Measurements from ENCODE around the gene ZNF496. TPM values are rescaled to one million over a fixed set of nuclear protein-coding genes. Genes with fewer than 3 reads are reported as not detected.

ZNF496 gene
- total and polyA plus RNA-seq, 2 of the 4 experiments (the other 2 are of a cell fraction): 11.7 to 16.2 TPM

DNA sequence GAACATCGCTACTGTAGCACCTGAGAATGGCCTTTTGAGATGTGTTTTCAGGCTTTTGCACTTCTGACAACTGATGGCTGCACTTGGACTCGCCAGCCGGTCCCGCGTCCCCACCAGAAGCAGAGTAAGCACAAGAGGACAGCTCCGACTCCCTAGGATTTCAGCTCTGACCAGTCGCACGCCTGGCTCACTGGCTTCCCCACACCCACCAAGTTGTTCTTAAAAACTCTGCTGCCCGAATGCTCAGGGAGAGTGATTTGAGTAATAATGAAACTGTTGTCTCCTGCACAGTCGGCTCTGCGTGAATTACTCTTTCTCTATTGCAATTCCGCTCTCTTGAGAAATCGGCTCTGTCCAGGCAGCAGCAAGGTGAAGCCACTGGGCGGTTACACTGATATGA, 44.1 kb upstream of the ZNF496 start:
- in situ Hi-C loops (cut with MboI; ENCODE audit: low sequenced_read_pairs): no loop called here
- intact Hi-C loops (cut with micrococcal nuclease): no loop called here
- H2BK20ac ChIP-seq (ENCODE audit: low read depth, low read length): no peak overlapping the region
- H4K91ac ChIP-seq (ENCODE audit: insufficient read depth, low read depth, low read length): no peak overlapping the region
- H2AK5ac ChIP-seq (ENCODE audit: low read depth, low read length): no peak overlapping the region
- H2AFZ ChIP-seq (replicated peaks; ENCODE audit: low read length, poor library complexity): no peak overlapping the region
- H3K36me3 ChIP-seq (ENCODE audit: control insufficient read depth, insufficient read depth, low read length): no peaks in the 10 kb centered on the region
- 0 out of 2 replicates have a peak, but pooled peaks cover 3% of the 10 kb centered on the region for H3K4me1 ChIP-seq (ENCODE audit: control insufficient read depth, insufficient read depth, low read length)
- no peak overlapping the region for H3K4me2 ChIP-seq (ENCODE audit: low read depth, low read length)
- H3K4me3 ChIP-seq (ENCODE audit: insufficient read depth, low read depth, low read length): no peak overlapping the region
- H3K9me1 ChIP-seq (ENCODE audit: insufficient read depth, low read length): no peaks in the 10 kb centered on the region
- dilution Hi-C loops (cut with HindIII; ENCODE audit: low sequenced_read_pairs, unreplicated experiment): no loop called here
- no peak overlapping the region for H3K56ac ChIP-seq (ENCODE audit: extremely low read depth, insufficient read depth, low read length)
- H2BK120ac ChIP-seq (ENCODE audit: low read depth, low read length): no peak overlapping the region
- 0 out of 2 replicates have a peak, but pooled peaks cover 2% of the 10 kb centered on the region for H3K9me3 ChIP-seq (ENCODE audit: control insufficient read depth, insufficient read depth, low read length)
- H3K23ac ChIP-seq (ENCODE audit: low read depth, low read length): no peak overlapping the region
- ATAC-seq (ENCODE audit: low read depth) (no peak), DNase-seq (no peak)
- H3K27ac ChIP-seq (ENCODE audit: insufficient read depth, low read length): no peak overlapping the region
- no peak overlapping the region for H3K18ac ChIP-seq (ENCODE audit: low read depth, low read length)
- H3K79me1 ChIP-seq (ENCODE audit: low read depth in 1 of 2, low read length in 2 of 2): no peaks in the 10 kb centered on the region
- no peak overlapping the region for H2BK15ac ChIP-seq (ENCODE audit: low read depth, low read length)
- no peak overlapping the region for H3K9ac ChIP-seq (ENCODE audit: low read depth, low read length)
- H3K4ac ChIP-seq (ENCODE audit: low read depth, low read length): no peak overlapping the region
- WGBS, 2 experiments (ENCODE audit: extremely low coverage in 2 of 2, insufficient read length in 1 of 2): 100% methylated on average over 1 of the region's 14 CpGs; no CpG with 5 or more reads in 1 of the 2 experiments
- no peak overlapping the region for H2AK9ac ChIP-seq (replicated peaks; ENCODE audit: low read depth, low read length, poor library complexity)
- no peaks in the 10 kb centered on the region for H4K20me1 ChIP-seq (ENCODE audit: insufficient read depth, low read length)
- BruUV-seq (replicated peaks): no TSS peak
- H4K5ac ChIP-seq (ENCODE audit: low read depth, low read length): no peak overlapping the region
- H3K27me3 ChIP-seq (ENCODE audit: control insufficient read depth, insufficient read depth, low read length): no peaks in the 10 kb centered on the region
- H2BK5ac ChIP-seq (ENCODE audit: low read depth, low read length, poor library complexity, severe bottlenecking): no peak overlapping the region
- POLR2A ChIA-PET (ENCODE audit: unreplicated experiment): no interaction called here
- no peak for TF ChIP-seq MAZ (IDR thresholded peaks at IDR 0.05; ENCODE audit: borderline replicate concordance, low read depth, low read length)
- TF ChIP-seq, protein P1, sequence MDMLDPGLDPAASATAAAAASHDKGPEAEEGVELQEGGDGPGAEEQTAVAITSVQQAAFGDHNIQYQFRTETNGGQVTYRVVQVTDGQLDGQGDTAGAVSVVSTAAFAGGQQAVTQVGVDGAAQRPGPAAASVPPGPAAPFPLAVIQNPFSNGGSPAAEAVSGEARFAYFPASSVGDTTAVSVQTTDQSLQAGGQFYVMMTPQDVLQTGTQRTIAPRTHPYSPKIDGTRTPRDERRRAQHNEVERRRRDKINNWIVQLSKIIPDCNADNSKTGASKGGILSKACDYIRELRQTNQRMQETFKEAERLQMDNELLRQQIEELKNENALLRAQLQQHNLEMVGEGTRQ (IDR thresholded peaks at IDR 0.05; ENCODE audit: low read depth, low read length): no peak
- no peak for TF ChIP-seq POLR2A (IDR thresholded peaks at IDR 0.05; ENCODE audit: low read depth, low read length)
- TF ChIP-seq MXI1 (IDR thresholded peaks at IDR 0.05; ENCODE audit: borderline replicate concordance, low read depth, low read length): no peak
- TF ChIP-seq, protein P2, sequence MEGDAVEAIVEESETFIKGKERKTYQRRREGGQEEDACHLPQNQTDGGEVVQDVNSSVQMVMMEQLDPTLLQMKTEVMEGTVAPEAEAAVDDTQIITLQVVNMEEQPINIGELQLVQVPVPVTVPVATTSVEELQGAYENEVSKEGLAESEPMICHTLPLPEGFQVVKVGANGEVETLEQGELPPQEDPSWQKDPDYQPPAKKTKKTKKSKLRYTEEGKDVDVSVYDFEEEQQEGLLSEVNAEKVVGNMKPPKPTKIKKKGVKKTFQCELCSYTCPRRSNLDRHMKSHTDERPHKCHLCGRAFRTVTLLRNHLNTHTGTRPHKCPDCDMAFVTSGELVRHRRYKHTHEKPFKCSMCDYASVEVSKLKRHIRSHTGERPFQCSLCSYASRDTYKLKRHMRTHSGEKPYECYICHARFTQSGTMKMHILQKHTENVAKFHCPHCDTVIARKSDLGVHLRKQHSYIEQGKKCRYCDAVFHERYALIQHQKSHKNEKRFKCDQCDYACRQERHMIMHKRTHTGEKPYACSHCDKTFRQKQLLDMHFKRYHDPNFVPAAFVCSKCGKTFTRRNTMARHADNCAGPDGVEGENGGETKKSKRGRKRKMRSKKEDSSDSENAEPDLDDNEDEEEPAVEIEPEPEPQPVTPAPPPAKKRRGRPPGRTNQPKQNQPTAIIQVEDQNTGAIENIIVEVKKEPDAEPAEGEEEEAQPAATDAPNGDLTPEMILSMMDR (conservative IDR thresholded peaks at IDR 0.05; ENCODE audit: low read depth, low read length): no peak
- no peak for TF ChIP-seq CEBPB (IDR thresholded peaks at IDR 0.05; ENCODE audit: low read depth, low read length)
- TF ChIP-seq FOS (IDR thresholded peaks at IDR 0.05; ENCODE audit: low read depth, low read length): no peak
- CTCF ChIA-PET: no interaction called here
- no peak overlapping the region for H4K8ac ChIP-seq (ENCODE audit: low read depth in 2 of 2, low read length in 2 of 2)
- H3K14ac ChIP-seq (replicated peaks; ENCODE audit: low read depth, low read length): no peak overlapping the region
